Hematopoietic multipotent progenitor cell treated with erythropoietin and hydrocortisone succinate and interleukin-3 and kit ligand, for 4 days (in vitro differentiated cells): ENCODE measurements around the gene SLC6A11.

Experiments used
- DNase-seq: peaks from one replicate; pipeline ENCODE4 v3.0.0-alpha.2; 2015

Gene SLC6A11

GRCh38 chr3:10957976-10958749 lies 142.1 kb downstream of the SLC6A11 start:
- peak; percentile 90 for DNase-seq

- DNase-seq = no peak
These were observed 144.2 kb downstream of the SLC6A11 start for GRCh38 chr3:10960255-10960654.

- DNase-seq = no peak
These were observed 145.9 kb downstream of the SLC6A11 start for GRCh38 chr3:10961921-10962320.

GRCh38 chr3:10962481-10963036 lies 146.5 kb downstream of the SLC6A11 start:
- DNase-seq = no peak

- peak; percentile 67 for DNase-seq
These were observed 148.6 kb downstream of the SLC6A11 start for GRCh38 chr3:10964537-10965167.

- DNase-seq = no peak
These were observed 152.4 kb downstream of the SLC6A11 start for GRCh38 chr3:10968401-10968800.

GRCh38 chr3:10970306-10970960 lies 154.4 kb downstream of the SLC6A11 start:
- no peak for DNase-seq

- DNase-seq = no peak
These were observed 156.2 kb downstream of the SLC6A11 start for GRCh38 chr3:10972072-10972782.

- no peak for DNase-seq
These were observed 157.1 kb downstream of the SLC6A11 start for GRCh38 chr3:10973046-10973595.

- no peak for DNase-seq
These were observed 158.1 kb downstream of the SLC6A11 start for GRCh38 chr3:10974131-10974530.

- no peak for DNase-seq
These were observed 158.8 kb downstream of the SLC6A11 start for GRCh38 chr3:10974746-10975375.

- no peak for DNase-seq
These were observed 159.7 kb downstream of the SLC6A11 start for GRCh38 chr3:10975695-10976234.

- no peak for DNase-seq
These were observed 160.7 kb downstream of the SLC6A11 start for GRCh38 chr3:10976770-10977169.

GRCh38 chr3:10977892-10978510 lies 162.0 kb downstream of the SLC6A11 start:
- DNase-seq = no peak

GRCh38 chr3:10978956-10979355 lies 162.9 kb downstream of the SLC6A11 start:
- DNase-seq = no peak

- DNase-seq = no peak
These were observed 164.3 kb downstream of the SLC6A11 start for GRCh38 chr3:10980312-10980711.

GRCh38 chr3:10981031-10981430 lies 165.0 kb downstream of the SLC6A11 start:
- no peak for DNase-seq

GRCh38 chr3:10981961-10982360 lies 165.9 kb downstream of the SLC6A11 start:
- no peak for DNase-seq

- DNase-seq = no peak
These were observed 166.8 kb downstream of the SLC6A11 start for GRCh38 chr3:10982782-10983181.

- peak; percentile 59 for DNase-seq
These were observed 167.3 kb downstream of the SLC6A11 start for GRCh38 chr3:10983219-10983916.
